DOHH2 (cell line): ENCODE results near the gene TMEM127.

Experiments used
- CTCF ChIP-seq: fragments of 200-600 bp; sonication (generic); IDR thresholded peaks from one replicate; pipeline ENCODE4 v1.5.1; 2014; ENCODE audit warnings: antibody characterized with exemption, mild to moderate bottlenecking, low read depth, low read length; ENCODE audit not compliant: poor library complexity, severe bottlenecking
- EZH2phosphoT487 ChIP-seq: fragments of 200-600 bp; sonication (generic); IDR thresholded peaks from 2 replicates; pipeline ENCODE4 v1.6.1; 2017; ENCODE audit warnings: borderline replicate concordance, mild to moderate bottlenecking, antibody characterized with exemption, low read length, moderate library complexity, mixed read lengths

GRCh38 chr2:96241227-96241626 lies 24.6 kb downstream of the TMEM127 start:
- TF ChIP-seq CTCF (peak; percentile 62), EZH2phosphoT487 (no peak)
